ENCODE measurements around the gene MAT2B. TPM values are rescaled to one million over a fixed set of nuclear protein-coding genes. Genes with fewer than 3 reads are reported as not detected.

Gene MAT2B
- total and polyA plus RNA-seq, 2 of the 13 experiments (the other 11 are each of a cell fraction or from before 2014, with no cell fraction given), result 20.2 to 37.1 TPM

DNA sequence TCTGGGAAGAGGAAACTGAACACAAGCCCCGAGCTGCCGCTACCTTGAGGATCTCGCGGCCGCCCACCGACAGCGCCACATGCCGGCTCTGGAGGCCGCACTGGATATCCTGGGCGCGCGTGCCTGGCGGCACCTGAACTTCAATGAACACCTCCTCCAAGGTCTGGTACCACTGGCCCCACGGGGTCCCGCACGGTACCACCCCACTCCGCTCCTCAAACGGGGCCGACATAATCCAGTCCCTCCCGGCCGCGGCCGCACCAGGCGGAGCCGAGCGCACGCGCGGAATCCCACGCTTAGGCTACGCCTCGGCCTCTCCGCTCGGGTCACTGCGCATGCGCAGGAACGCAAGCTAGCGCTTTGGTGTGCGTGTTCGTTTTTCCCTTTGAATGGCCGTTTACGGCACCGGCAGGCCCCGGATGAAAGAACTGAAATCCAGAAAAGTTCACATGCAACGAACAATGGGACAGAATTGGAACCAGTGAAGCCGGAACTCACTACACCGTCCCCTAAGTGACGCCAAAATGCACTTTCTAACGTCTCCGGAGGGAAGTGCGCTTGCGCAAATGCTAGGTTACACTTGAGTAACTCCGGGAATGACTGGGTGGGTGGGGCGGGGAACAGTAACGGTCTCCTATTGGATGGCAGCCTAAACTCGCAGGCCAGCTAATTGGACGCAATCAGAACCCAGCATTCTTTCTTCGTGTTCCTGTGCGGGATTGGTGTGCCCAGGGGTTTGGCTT is 45.4 kb upstream of the MAT2B start, which contains the start of gene NUDCD2 (continued):
- no peak for TF ChIP-seq ZNF709 (CRISPR knock-in tag; IDR thresholded peaks at IDR 0.05)
- peak; percentile 43; the same call in 1 of the 2 replicates for TF ChIP-seq SOX5 (CRISPR knock-in tag; IDR thresholded peaks at IDR 0.05; ENCODE audit: borderline replicate concordance)
- no peak for TF ChIP-seq ZNF562 (CRISPR knock-in tag; IDR thresholded peaks at IDR 0.05; ENCODE audit: borderline replicate concordance)
- TF ChIP-seq ZNF556 (CRISPR knock-in tag; IDR thresholded peaks at IDR 0.05; ENCODE audit: borderline replicate concordance), result peak; percentile 59; the same call in 1 of the 2 replicates
- 0 out of 2 replicates have a peak, but pooled peaks have one; percentile 44 for TF ChIP-seq THYN1 (CRISPR knock-in tag; IDR thresholded peaks at IDR 0.05; ENCODE audit: borderline replicate concordance, low read depth)
- TF ChIP-seq, protein P1, sequence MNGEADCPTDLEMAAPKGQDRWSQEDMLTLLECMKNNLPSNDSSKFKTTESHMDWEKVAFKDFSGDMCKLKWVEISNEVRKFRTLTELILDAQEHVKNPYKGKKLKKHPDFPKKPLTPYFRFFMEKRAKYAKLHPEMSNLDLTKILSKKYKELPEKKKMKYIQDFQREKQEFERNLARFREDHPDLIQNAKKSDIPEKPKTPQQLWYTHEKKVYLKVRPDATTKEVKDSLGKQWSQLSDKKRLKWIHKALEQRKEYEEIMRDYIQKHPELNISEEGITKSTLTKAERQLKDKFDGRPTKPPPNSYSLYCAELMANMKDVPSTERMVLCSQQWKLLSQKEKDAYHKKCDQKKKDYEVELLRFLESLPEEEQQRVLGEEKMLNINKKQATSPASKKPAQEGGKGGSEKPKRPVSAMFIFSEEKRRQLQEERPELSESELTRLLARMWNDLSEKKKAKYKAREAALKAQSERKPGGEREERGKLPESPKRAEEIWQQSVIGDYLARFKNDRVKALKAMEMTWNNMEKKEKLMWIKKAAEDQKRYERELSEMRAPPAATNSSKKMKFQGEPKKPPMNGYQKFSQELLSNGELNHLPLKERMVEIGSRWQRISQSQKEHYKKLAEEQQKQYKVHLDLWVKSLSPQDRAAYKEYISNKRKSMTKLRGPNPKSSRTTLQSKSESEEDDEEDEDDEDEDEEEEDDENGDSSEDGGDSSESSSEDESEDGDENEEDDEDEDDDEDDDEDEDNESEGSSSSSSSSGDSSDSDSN (CRISPR knock-in tag; IDR thresholded peaks at IDR 0.05), result peak; percentile 91
- peak; percentile 78 for TF ChIP-seq TAF1 (CRISPR knock-in tag; IDR thresholded peaks at IDR 0.05)
- TF ChIP-seq ZBTB20 (CRISPR knock-in tag; IDR thresholded peaks at IDR 0.05; ENCODE audit: borderline replicate concordance, low read depth), result peak; percentile 67; the same call in 1 of the 2 replicates
- TF ChIP-seq ZNF205 (CRISPR knock-in tag; IDR thresholded peaks at IDR 0.05), result 0 out of 2 replicates have a peak, but pooled peaks have one; percentile 31
- TF ChIP-seq TGIF2 (CRISPR knock-in tag; IDR thresholded peaks at IDR 0.05), result peak; percentile 55; the same call in 1 of the 2 replicates
- no peak for TF ChIP-seq ZFP36L2 (CRISPR knock-in tag; IDR thresholded peaks at IDR 0.05)
- peak; percentile 88 for TF ChIP-seq ZBTB38 (CRISPR knock-in tag; IDR thresholded peaks at IDR 0.05)
- TF ChIP-seq NFKB2 (CRISPR knock-in tag; IDR thresholded peaks at IDR 0.05; ENCODE audit: borderline replicate concordance), result peak; percentile 93; the same call in 1 of the 2 replicates
- TF ChIP-seq, protein P2, sequence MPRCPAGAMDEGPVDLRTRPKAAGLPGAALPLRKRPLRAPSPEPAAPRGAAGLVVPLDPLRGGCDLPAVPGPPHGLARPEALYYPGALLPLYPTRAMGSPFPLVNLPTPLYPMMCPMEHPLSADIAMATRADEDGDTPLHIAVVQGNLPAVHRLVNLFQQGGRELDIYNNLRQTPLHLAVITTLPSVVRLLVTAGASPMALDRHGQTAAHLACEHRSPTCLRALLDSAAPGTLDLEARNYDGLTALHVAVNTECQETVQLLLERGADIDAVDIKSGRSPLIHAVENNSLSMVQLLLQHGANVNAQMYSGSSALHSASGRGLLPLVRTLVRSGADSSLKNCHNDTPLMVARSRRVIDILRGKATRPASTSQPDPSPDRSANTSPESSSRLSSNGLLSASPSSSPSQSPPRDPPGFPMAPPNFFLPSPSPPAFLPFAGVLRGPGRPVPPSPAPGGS (CRISPR knock-in tag; IDR thresholded peaks at IDR 0.05), result peak; percentile 81
- peak; percentile 67; the same call in 1 of the 2 replicates for TF ChIP-seq ZSCAN20 (CRISPR knock-in tag; IDR thresholded peaks at IDR 0.05; ENCODE audit: borderline replicate concordance)
- no peak; the same call in 1 of the 2 replicates for TF ChIP-seq ZNF124 (CRISPR knock-in tag; IDR thresholded peaks at IDR 0.05)
- TF ChIP-seq NCOA5 (CRISPR knock-in tag; IDR thresholded peaks at IDR 0.05), result no peak
- peak; percentile 78 for TF ChIP-seq ERF (CRISPR knock-in tag; IDR thresholded peaks at IDR 0.05)
- peak; percentile 74 for TF ChIP-seq BRD4 (CRISPR knock-in tag; IDR thresholded peaks at IDR 0.05)
- TF ChIP-seq, protein P3, sequence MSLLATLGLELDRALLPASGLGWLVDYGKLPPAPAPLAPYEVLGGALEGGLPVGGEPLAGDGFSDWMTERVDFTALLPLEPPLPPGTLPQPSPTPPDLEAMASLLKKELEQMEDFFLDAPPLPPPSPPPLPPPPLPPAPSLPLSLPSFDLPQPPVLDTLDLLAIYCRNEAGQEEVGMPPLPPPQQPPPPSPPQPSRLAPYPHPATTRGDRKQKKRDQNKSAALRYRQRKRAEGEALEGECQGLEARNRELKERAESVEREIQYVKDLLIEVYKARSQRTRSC (CRISPR knock-in tag; IDR thresholded peaks at IDR 0.05; ENCODE audit: low read depth), result no peak
- TF ChIP-seq, protein P4, sequence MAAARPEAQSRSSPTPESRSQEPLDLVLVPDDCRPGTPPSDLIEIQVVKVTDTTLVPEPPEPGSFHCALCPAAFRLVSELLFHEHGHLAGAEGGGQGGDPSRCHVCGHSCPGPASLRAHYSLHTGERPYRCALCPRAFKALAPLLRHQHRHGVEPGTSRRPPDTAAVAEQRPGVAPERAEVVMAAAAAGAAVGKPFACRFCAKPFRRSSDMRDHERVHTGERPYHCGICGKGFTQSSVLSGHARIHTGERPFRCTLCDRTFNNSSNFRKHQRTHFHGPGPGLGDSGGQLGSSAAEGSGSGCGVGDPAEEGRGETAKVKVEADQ (CRISPR knock-in tag; IDR thresholded peaks at IDR 0.05; ENCODE audit: borderline replicate concordance), result peak; percentile 57
- TF ChIP-seq, protein P5, sequence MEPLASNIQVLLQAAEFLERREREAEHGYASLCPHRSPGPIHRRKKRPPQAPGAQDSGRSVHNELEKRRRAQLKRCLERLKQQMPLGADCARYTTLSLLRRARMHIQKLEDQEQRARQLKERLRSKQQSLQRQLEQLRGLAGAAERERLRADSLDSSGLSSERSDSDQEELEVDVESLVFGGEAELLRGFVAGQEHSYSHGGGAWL (CRISPR knock-in tag; IDR thresholded peaks at IDR 0.05), result peak; percentile 75
- peak; percentile 82; the same call in 1 of the 2 replicates for TF ChIP-seq ZNF441 (CRISPR knock-in tag; IDR thresholded peaks at IDR 0.05; ENCODE audit: borderline replicate concordance)
- no peak for TF ChIP-seq PRPF4 (IDR thresholded peaks at IDR 0.05; ENCODE audit: low read depth, low read length, poor library complexity, severe bottlenecking)
- TF ChIP-seq ZNF781 (CRISPR knock-in tag; IDR thresholded peaks at IDR 0.05; ENCODE audit: borderline replicate concordance, not compliant biosample characterization), result peak; percentile 96
